ENCODE measurements around the gene UQCC3.

- TF ChIP-seq, protein P1, sequence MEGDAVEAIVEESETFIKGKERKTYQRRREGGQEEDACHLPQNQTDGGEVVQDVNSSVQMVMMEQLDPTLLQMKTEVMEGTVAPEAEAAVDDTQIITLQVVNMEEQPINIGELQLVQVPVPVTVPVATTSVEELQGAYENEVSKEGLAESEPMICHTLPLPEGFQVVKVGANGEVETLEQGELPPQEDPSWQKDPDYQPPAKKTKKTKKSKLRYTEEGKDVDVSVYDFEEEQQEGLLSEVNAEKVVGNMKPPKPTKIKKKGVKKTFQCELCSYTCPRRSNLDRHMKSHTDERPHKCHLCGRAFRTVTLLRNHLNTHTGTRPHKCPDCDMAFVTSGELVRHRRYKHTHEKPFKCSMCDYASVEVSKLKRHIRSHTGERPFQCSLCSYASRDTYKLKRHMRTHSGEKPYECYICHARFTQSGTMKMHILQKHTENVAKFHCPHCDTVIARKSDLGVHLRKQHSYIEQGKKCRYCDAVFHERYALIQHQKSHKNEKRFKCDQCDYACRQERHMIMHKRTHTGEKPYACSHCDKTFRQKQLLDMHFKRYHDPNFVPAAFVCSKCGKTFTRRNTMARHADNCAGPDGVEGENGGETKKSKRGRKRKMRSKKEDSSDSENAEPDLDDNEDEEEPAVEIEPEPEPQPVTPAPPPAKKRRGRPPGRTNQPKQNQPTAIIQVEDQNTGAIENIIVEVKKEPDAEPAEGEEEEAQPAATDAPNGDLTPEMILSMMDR (conservative IDR thresholded peaks at IDR 0.05): no peak
- no peak for TF ChIP-seq EZH2 (IDR thresholded peaks at IDR 0.05; ENCODE audit: low read depth)
Measured at GRCh38 chr11:62702246-62702645, 30.8 kb downstream of the UQCC3 start.

Data from PC-9 (cell line).